ENCODE results near the gene SCN9A.
A peak's percentile ranks its signal among the peaks of the same experiment; 100 is the strongest.
"Not testable (repeated sequence)": the region's sequence is repeated elsewhere in the genome, so short reads cannot be mapped to it uniquely, and the experiment has no call there.

The SCN9A gene

DNA sequence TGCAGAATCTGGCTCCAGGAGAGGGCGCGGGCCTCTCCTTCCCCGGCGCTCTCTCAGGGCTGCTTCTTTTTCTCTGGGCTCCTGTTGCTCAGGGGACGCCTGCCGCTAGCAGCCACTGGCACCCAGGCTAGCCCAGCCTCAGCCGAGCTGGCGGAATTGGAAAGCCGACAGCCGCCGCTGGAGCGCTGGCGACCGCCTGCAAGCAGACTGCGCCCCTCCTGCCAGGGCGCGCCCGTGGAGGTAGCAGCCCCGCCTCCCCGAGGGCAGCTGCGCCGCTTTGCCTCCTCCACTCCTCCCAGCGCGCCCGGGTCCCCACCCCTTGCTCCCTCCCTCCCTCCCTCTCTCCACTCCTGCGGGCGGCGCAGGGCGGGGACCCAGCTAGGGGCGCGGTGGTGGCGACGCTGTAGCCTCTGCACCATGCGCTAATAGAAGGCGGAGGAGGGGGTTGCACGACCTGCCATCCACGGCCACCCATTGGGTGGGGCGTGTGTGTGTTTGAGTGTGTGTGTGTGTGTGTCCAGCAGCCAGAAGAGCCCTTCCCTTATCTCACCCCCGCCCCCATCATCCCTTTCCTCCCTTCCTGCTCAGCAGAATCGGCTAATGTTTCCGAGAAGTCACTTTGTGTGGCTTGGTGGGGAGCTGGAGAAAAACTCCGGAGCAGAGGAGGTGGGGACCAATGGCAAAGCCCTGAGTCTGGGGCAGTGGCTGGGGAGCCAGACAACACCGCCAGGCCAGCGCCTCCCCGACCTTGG lies at the start of gene SCN9A:
Gene SCN9A (minus strand): TSS at position 209 of the 752 bp plus-strand sequence. CDS start 64,188 bp downstream, outside the sequence.
- DNase-seq: no peak

DNA sequence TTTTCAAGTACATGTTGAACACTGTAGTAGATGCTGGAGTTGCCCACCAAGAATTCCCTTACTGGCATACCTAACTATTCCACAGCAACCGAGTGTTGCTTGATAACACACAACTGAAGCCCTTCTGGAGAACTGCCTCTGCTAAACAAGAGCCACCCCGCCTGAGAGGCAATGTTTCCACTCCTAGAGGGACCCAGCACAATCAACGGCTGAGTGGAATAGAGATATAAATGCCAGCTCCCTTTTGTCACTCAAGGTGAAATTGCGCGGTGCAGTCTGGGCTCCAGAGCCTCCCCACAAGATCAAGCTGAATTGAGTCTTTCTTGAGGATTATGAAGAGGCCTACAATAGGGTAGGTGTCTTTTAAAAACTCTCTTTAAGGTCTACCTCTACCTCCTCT lies 49.1 kb upstream of the SCN9A start:
- no peak for DNase-seq

DNA sequence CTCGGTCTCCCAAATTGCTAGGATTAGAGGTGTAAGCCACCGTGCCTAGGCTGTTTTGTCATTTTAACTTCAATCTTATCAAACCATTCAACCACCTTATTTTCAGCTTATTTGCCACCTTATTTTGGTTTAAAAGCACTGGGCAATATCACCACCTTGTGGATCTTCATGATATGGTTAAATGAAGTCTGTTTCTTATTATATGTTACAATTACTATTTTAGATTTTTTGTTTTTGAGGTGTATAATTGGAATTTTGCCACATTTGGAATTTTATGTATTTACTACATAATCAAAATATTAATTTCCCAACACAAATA lies 43.8 kb upstream of the SCN9A start:
- no peak for DNase-seq

DNA sequence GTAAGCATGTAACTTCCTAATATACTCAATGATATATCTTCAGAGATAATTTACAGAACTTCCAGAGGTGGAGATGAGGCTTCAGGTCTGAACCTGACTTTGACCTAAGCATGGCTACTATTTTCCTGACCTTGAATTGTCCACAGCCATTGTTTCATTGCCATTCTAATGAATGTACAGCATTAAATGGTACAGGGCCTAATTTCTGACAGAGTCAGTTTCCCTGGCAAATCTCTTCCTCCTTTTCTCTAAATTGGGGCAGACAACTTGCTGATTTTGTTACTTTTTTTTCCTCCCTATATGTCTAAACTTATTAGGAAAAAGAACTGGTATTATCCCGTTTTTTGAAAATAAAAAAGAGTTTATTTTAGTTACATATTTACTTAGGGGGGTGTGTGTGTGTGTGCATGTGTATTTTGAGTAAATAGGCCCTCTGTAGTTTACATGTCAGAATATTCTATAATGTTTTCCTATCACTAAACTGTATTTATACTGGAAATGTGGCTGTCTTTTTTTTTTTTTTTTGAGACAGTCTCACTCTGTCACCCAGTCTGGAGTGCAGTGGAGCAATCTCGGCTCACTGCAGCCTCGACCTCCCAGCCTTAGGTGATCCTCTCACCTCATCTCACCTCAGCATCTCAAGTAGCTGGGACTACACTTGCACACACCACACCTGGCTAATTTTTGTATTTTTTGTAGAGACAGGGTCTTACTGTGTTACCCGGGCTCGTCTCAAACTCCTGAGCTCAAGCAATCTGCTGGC lies 43.3 kb upstream of the SCN9A start:
- DNase-seq: no peak

DNA sequence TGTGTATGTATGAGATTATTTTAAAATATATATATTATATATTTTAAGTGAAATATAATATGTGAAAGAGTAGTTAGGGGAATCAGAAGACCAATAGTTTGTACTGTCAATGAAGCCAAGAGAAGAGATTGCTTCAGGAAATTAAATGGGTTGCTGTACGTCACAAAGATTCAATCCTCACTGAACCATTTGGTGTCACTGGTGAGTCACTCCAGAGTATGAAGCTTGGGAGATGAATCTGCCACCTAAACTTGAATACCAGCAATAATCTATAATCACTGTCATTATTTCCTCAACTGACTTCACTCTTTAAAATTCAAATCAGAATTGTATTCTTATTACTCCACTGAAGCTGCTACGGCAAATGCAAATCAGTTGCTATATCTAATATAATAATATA lies 41.9 kb upstream of the SCN9A start:
- DNase-seq: peak; percentile 1

DNA sequence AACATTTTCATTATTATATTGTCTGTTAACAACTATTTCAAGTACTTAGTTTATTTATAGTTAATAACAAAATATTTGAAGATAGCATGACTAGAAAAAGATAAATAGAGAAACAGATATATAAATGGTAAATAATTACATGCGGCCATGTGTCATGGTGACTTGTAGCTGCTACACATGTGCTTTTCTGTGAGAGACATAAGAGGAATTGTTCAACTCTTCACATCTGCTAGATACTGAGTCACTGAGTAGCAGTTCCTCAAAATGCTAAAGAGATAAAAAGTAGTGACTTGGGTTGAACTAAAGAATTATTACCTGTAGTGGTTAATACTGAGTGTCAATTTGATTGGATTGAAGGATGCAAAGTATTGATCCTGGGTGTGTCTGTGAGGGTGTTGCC lies 37.5 kb upstream of the SCN9A start:
- no peak for DNase-seq

DNA sequence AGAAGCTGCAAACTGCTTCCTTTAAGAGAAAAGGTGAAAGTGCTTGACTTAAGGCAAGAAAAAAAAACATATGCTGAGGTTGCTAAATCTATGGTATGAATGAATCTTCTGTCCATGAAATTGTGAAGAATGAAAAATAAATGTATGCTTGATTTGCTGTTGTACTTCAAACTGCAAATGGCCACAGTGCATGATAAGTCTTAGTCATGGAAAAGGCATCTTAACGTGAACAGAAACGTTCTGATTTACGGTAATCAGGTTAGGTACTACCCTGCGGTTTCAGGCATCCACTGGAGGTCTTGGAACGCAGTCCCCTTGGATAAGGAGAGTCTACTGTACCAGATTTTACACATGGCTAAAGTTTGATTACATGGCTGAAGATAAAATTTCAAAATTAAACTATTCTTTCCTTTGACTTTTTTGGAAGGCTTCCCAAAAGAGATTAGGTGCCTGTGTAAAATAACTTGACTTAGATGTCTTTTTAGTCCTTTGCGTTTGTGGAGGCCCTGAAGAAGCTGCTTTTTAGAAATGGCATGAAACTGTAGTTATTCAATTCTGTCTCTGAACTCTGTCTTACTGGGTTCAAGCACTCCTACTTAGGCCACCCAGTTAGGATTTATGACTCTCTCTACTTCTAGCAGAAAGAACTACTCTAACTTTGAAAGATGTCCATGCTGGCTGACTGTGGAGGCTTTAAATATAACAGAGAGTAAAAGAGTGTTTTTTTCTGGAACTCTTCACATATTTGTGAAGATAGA lies 35.9 kb upstream of the SCN9A start:
- DNase-seq: no peak

DNA sequence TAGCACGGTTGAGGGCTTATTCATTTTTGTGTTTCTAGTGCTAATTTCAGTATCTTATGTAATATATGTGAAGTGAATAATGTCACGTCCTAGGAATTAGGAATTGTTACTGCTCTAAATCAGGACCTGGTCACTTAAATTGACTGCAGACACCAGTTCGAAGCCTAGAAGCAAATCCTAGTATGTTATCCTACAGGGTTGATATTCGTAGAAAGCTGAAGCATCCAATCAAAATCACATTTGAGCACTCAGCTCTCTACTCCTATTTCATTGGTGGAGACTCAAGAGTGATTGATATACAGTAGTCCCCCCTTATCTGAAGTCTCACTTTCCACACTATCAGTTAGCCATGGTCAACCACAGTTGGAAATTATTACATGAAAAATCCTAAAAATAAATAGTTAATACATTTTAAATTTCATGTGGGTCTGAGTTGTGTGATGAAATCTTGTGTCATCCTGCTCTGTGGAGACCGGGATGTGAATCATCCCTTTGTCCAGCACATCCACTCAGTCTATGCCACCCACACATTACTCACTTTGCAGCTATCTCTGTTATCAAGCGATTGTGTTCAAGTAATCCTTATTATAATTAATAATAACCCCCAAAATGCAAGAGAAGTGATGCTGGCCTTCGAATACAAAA lies 35.2 kb upstream of the SCN9A start:
- DNase-seq: no peak

DNA sequence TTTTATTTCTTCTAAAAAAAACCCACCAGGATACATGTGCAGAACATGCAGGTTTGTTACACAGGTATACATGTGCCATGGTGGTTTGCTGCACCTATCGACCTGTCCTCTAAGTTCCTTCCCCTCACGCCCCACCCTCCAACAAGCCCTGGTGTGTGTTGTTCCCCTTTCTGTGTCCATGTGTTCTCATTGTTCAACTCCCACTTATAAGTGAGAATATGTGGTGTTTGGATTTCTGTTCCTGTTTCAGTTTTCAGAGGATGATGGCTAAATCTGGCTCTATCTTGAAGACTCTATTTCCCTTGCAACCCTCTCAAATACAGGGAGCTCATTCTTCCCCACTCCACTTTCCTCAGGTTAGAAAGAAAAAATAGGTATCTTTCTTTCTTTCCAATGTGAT lies 32.0 kb upstream of the SCN9A start:
- not testable (repeated sequence) for DNase-seq

DNA sequence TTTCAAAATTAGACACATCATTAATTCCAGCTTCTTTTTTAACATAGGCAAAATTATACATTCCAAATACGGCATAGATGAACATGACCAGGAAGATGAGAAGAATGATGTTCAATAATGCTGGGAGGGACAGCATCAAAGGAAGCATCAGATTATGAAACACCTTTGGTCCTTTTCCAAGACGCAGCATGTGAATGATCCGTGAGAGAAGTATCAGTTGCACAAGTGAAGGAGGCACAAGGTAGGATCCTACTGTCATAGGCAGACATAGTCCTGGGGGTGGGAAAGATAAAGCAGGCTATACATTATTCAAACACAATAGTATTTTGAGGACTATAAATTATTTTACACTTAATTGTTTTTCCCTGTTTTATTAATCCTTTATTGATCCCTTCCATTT lies 30.6 kb upstream of the SCN9A start:
- no peak for DNase-seq

DNA sequence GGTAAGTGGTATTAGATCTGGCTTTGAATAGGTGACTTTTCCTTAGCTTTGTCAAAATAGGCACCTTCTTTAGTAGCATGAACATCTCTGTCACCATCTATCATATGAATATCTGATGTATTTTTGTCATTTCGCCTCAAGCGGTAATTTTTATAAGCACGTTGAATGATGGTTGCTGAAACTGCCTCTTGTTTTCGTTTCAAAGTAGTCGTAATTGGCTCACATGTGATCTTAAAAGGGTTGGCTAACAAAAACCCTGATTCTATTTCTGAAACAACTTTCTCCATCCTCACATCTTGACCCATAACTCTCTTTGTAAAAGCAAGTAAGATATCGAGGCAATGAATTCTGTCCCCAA lies 29.8 kb upstream of the SCN9A start:
- DNase-seq: no peak

DNA sequence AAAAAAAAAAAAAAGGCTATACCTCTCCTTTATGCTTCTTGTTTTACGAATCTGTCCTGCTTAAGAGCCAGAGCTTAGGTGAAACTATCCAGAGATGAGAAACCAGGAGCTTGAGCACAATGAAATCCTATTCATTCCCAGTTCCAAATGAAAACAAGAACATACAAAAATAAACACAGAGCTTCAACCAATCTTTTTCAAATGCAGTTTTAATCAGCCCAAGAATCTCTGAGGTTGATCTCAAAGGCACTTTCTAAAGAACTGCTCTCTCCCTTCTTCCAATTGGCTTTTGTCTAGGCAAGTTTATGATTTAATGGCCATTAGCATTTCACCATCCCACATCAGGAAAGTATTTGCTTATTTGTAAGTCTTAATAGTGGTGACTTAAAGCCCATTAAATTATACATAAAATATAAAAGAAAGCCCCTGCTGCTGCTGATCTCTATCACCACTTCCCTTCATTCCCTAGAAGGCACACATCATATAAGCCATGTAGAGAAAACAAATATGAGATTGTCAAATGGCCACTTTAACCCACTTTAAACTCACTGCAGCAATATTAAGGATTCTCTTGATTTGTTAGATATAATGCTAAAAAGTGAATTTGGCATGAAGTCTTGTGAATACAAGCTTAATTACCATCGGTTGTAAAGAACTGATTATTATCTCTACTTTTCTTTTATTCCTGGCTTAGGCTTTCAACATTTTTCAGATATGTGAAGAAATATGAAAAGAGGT lies 29.3 kb upstream of the SCN9A start:
- DNase-seq: no peak

DNA sequence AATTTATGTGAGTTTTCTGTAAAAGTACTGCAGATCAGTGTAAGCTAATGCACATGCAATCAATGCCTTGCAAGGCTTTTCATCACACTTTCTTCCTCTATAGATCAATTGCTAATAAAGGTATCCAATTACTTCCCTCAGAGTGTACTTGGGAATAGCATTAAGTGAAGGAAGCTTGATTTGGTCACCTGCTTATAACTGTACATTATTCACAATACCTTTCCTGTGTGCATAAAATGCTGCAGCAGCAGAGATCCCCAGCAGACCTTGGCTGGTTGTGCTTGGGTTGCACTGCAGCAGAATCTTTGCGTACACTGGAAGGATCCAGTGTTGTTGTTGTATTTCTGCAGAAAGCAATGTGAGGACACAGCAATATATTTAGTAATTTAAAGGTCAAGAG lies 18.5 kb upstream of the SCN9A start:
- DNase-seq: no peak

DNA sequence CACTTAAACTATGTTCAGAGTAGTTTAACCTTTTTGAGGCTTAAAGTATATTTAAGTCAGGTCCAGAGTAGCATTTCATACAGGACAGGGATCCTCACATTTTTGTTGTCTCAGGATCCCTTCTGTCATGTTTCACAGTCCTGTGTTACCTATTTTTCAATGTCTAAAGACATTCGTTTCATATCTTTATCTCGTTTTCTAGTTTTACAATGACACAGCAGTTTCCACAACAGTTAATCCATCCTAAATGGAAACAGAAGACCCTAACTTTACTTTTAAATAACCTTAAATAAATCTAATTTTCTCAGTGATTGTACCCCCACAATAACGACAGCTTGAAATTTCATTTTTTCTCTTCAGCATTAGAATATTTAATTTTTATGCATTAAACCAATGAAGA lies 17.3 kb upstream of the SCN9A start:
- no peak for DNase-seq

DNA sequence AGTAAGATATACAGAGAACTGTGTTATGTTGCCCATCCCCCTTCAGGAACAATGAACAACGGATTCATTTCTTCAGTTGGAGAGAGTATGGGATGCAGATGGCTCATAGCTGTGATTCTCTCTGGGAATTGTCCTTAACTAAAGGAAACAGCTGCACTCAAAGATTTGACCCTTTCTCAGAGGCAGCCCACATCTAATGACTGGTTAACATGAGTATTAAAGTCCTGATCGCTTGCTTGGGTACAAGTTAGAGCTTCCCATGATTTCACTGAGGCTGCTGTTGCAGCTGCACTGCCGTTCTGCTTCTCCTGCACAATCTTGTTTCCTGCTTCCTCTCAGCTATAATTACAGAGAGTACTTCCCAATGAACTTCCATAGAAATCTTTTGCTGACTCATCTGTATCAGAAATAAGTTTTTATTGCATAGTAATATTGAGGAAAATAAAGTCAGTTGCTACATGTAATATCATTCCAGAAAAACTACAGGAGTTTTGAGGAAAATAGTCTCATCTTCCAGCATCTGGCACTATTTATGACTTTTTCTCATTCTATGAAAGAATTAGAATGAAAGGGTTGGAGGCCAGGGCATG lies 12.8 kb upstream of the SCN9A start:
- no peak for DNase-seq

DNA sequence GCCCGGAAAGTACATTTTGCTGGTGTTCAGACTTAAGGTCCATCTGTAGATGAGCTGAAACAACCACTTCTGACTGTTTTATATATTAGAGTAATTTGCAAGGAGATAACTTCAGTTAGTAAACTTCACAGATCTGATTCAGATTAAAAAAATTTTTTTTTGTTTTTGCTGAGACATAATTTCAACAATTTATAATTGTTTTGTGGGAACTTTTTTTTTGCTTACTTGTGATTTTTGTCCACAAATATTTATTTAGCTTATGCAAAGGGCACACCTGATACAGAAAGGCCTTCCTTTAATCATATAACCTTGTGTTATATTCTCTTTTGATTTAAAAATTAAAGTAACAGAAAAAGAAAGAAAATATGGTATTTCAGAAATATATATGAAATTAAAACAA lies 9.6 kb upstream of the SCN9A start:
- no peak for DNase-seq

DNA sequence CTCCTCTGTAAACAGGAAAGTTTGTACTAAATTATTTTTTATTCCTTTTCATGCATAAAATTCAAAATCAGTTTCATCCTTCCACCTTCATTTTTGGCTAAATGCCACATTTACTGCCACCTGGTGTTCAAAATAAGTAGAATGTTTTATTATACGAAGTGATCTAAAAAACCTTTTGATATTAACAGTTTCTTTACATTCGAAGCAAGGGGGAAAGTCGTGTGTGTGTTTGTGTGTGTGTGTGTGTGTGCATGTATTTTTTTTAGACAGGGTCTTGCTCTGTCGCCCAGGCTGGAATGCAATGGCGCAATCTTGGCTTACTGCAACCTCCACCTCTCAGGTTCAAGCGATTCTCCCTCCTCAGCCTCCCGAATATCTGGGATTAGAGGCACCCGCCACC lies 9.0 kb upstream of the SCN9A start:
- peak; percentile 13 for DNase-seq

DNA sequence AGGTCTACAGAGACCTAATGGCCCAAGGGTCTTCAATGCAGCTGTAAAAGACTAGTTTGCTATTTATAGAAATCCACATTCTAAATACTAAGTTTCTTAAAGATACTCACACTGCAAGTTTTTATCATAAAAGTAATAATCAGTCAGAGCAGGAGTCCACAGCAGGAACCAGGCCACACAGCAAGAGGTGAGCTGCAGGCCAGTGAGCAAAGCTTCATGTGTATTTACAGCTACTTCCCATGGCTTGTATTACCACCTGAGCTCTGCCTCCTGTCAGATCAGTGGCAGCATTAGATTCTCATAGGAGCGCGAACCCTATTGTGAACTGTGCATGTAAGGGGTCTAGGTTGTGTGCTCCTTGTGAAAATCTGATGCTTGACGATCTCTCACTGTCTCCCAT lies 6.7 kb upstream of the SCN9A start:
- DNase-seq: no peak

DNA sequence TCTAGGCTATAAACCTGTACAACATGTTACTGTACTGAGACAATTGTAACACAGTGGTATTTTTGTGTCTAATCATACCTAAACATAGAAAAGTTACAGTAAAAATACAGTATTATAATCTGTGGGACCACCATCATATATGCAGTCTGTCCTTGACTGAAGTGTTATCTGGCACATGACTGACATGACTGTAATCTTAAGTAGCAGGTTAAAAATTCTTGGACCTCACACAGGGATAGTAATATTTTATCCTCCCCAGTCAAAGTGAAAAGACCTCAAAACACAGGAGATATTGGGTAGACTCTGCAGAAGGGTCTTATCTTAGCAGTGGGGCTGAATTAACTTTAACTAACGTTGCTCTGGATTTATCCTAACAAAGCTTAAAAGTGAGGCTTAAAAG lies 4.9 kb upstream of the SCN9A start:
- no peak for DNase-seq

DNA sequence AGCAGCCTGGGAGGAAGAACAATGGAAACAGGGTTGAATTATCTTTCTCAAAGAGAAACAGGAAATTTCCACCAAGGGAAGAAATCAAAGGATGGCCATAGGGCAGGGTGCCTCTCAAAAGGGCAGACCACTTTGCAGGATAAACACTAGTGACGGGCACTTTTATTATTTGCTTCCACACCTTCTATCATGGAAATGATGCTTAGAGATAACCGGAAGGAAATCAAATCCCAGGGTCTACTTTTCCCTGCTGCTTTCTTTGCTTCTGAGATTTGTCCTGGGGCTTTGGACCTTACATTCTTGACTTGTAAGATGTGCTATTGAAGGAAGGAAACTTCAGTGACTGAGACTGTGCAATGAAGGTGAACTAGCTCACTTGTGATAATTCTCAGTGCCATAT lies 1.1 kb upstream of the SCN9A start:
- no peak for DNase-seq

DNA sequence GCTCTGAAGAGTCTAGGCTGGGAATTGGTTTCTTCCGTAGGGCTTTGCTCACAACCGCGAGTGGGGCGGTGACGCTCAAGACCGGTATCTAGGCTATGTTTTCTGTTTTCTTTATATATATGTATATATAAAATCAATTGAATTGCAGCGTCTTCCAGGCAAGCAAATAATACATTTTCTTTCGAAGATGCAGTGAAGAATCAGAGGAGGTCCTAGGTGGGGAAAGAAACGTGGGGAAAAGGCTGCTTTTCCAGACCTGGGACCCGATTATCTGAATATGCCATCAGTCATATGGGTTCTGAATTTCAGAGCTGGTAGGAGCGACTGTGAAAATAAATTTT lies 714 bp upstream of the SCN9A start:
- DNase-seq: no peak

DNA sequence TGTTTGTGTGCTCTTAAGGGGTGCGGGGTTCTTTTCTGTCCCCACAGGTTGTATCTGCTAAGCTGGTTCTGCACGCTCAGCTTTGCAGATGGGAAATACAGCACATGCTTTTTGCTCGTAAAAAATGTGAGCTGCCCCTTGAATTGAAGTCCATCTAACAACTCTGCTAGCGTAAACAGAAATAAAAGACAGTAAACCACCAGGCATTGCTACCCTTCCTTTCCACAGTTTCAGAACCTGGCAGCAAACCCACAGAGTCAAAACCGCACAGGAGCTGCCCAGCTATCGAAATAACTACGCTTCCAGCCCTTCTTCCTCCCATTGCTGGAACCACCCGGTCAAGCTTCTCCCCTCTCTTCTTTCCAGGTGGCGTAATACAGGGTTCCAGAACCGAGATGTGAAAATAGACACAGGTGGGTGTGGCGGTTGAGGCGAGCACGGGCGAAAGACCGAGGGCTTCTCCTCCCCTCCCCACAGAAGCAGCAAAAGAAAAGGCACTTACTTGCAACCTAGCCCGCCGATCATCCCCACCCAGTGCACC lies 479 bp downstream of the SCN9A start:
- DNase-seq: no peak

Data from NCI-H2029 treated with DMSO at 0.1 percent for 48 hours (cell line).